Activated naive CD4-positive, alpha-beta T cell treated with Interleukin-2 at 50 U/mL for 16 hours (primary cell): ENCODE data around the gene SLC22A14.
"Not testable (repeated sequence)": the region's sequence is repeated elsewhere in the genome, so short reads cannot be mapped to it uniquely, and the experiment has no call there.

Source experiments
- DNase-seq: peaks from one replicate; pipeline ENCODE4 v3.0.0-alpha.2; 2020

The SLC22A14 gene

GRCh38 chr3:38314764-38315487, 32.8 kb downstream of the SLC22A14 start:
- no peak for DNase-seq

GRCh38 chr3:38315488-38316230, 33.6 kb downstream of the SLC22A14 start:
- no peak for DNase-seq

GRCh38 chr3:38316356-38317191, 34.5 kb downstream of the SLC22A14 start:
- DNase-seq: no peak

GRCh38 chr3:38317192-38317759, 35.2 kb downstream of the SLC22A14 start:
- no peak for DNase-seq

GRCh38 chr3:38318766-38319671, 36.9 kb downstream of the SLC22A14 start:
- no peak for DNase-seq

- DNase-seq: not testable (repeated sequence)
Observed at GRCh38 chr3:38320638-38321037, 38.5 kb downstream of the SLC22A14 start.

GRCh38 chr3:38323060-38323459, 41.0 kb downstream of the SLC22A14 start:
- DNase-seq: no peak

GRCh38 chr3:38325256-38325655, 43.2 kb downstream of the SLC22A14 start:
- no peak for DNase-seq

- no peak for DNase-seq
Observed at GRCh38 chr3:38327335-38328009, 45.4 kb downstream of the SLC22A14 start.

GRCh38 chr3:38331257-38332022, 49.3 kb downstream of the SLC22A14 start:
- DNase-seq: no peak

GRCh38 chr3:38332201-38332600, 50.1 kb downstream of the SLC22A14 start:
- DNase-seq: no peak

- no peak for DNase-seq
Observed at GRCh38 chr3:38334142-38335055, 52.3 kb downstream of the SLC22A14 start.

- DNase-seq: no peak
Observed at GRCh38 chr3:38335263-38335662, 53.2 kb downstream of the SLC22A14 start.

- DNase-seq: no peak
Observed at GRCh38 chr3:38337703-38338102, 55.6 kb downstream of the SLC22A14 start.

- no peak for DNase-seq
Observed at GRCh38 chr3:38343797-38344594, 61.9 kb downstream of the SLC22A14 start.

- DNase-seq: no peak
Observed at GRCh38 chr3:38345879-38346586, 63.9 kb downstream of the SLC22A14 start.

- DNase-seq: peak; percentile 82
Observed at GRCh38 chr3:38346587-38347410, 64.7 kb downstream of the SLC22A14 start, which contains the start of gene XYLB. Gene XYLB, plus strand, starts transcription at chr3:38346785. Its CDS starts 84 bp downstream, at chr3:38346869.
